Panc1 (cell line): Measurements from ENCODE around the gene LRRC74B. TPM values are rescaled to one million over a fixed set of nuclear protein-coding genes. Genes with fewer than 3 reads are reported as not detected.

Experiments used
- ATAC-seq: fragments of 200-7000 bp; cut with Tn5 transposase; 2 replicates; pipeline ENCODE4 v1.9.1; 2020; ENCODE audit warnings: mild to moderate bottlenecking, moderate library complexity
- BruUV-seq: library from RNA; stranded (reverse); fragments of 400-500 nt; replicated peaks from 2 replicates; lab custom pipeline; 2021; lab: Mats Ljungman, UMichigan
- CTCF ChIA-PET: fragments of 300-600 bp; sonication (Branson Sonifier 250); formaldehyde crosslinking; loops from one replicate; lab custom pipeline; 2022; ENCODE audit warnings: antibody characterized with exemption; lab: Charles Lee
- POLR2A ChIA-PET: fragments of 300-600 bp; sonication (Branson Sonifier 250); formaldehyde crosslinking; loops from one replicate; lab custom pipeline; 2022; ENCODE audit warnings: antibody characterized with exemption; lab: Charles Lee
- DNase-seq: peaks from one replicate; pipeline ENCODE4 v3.0.0-alpha.2; 2010; ENCODE audit warnings: low read depth, low spot score
- H3K27ac ChIP-seq: 2 replicates; pipeline ENCODE4 v1.5.1; 2011; ENCODE audit warnings: mild to moderate bottlenecking, low read length, inconsistent platforms
- H3K27me3 ChIP-seq: fragments of 200-500 bp; sonication (Bioruptor generic); 2 replicates; pipeline ENCODE4 v1.6.0; 2014; ENCODE audit warnings: low read length, inconsistent platforms; ENCODE audit not compliant: control insufficient read depth, insufficient read depth
- H3K36me3 ChIP-seq: fragments of 200-500 bp; sonication (Bioruptor generic); 2 replicates; pipeline ENCODE4 v1.5.1; 2014; ENCODE audit warnings: inconsistent platforms, mild to moderate bottlenecking, low read length, moderate library complexity; ENCODE audit not compliant: control insufficient read depth, insufficient read depth
- H3K4me1 ChIP-seq: 2 replicates; pipeline ENCODE4 v1.5.1; 2011; ENCODE audit warnings: inconsistent platforms, mild to moderate bottlenecking, low read length, moderate library complexity; ENCODE audit not compliant: control insufficient read depth, insufficient read depth
- H3K4me3 ChIP-seq, 2 experiments: 2 replicates each; pipeline ENCODE4 v1.5.1; 2011 to 2012; ENCODE audit warnings: low read depth in 2 of 2, low read length in 2 of 2, mild to moderate bottlenecking in 2 of 2, inconsistent platforms in 1 of 2, moderate library complexity in 1 of 2
- H3K9me3 ChIP-seq: fragments of 200-500 bp; sonication (Bioruptor generic); 2 replicates; pipeline ENCODE4 v1.5.1; 2014; ENCODE audit warnings: low read depth, mild to moderate bottlenecking, inconsistent platforms, low read length, moderate library complexity; ENCODE audit not compliant: control insufficient read depth, insufficient read depth
- POLR2AphosphoS5 ChIP-seq: IDR thresholded peaks from 2 replicates; pipeline ENCODE4 v1.6.1; 2012; ENCODE audit warnings: mild to moderate bottlenecking, low read depth, low read length, moderate library complexity
- SIN3A ChIP-seq: IDR thresholded peaks from 2 replicates; pipeline ENCODE4 v1.6.1; 2012; ENCODE audit warnings: low read depth, mild to moderate bottlenecking, low read length, moderate library complexity, borderline replicate concordance; ENCODE audit not compliant: insufficient read depth
- TCF7L2 ChIP-seq: IDR thresholded peaks from 2 replicates; pipeline ENCODE4 v1.6.1; 2011; ENCODE audit warnings: mild to moderate bottlenecking, low read depth, low read length, inconsistent platforms
- in situ Hi-C: cut with HindIII; loops from 2 replicates; pipeline ENCODE4 v1.10.0; 2016; ENCODE audit warnings: low sequenced_read_pairs, low pct_unique_long_range_greater_than_20kb
- intact Hi-C: fragments of 100-400 bp; cut with micrococcal nuclease; formaldehyde crosslinking; loops from one replicate; pipeline ENCODE4 v1.10.0; 2022; ENCODE audit not compliant: unreplicated experiment
- total RNA-seq: library from RNA; stranded (reverse); gene quantifications from one replicate; pipeline ENCODE4 v1.2.1, GENCODE V29; 2021; ENCODE audit not compliant: unreplicated experiment
- TF ChIP-seq, protein P1 (sequence below), 2 experiments: IDR thresholded peaks; 2 replicates each; pipeline ENCODE4 v1.6.1; 2011 to 2012; ENCODE audit warnings: low read depth in 2 of 2, control low read depth in 1 of 2, low read length in 1 of 2, mild to moderate bottlenecking in 1 of 2, moderate library complexity in 1 of 2; ENCODE audit not compliant: insufficient read depth in 1 of 2
- TF ChIP-seq, protein P2 (sequence below): fragments of 450-650 bp; IDR thresholded peaks from 2 replicates; pipeline ENCODE4 v1.5.1; 2017; ENCODE audit warnings: mild to moderate bottlenecking

The LRRC74B gene
- total RNA-seq, 1 experiment from 2014 or later: not detected

DNA sequence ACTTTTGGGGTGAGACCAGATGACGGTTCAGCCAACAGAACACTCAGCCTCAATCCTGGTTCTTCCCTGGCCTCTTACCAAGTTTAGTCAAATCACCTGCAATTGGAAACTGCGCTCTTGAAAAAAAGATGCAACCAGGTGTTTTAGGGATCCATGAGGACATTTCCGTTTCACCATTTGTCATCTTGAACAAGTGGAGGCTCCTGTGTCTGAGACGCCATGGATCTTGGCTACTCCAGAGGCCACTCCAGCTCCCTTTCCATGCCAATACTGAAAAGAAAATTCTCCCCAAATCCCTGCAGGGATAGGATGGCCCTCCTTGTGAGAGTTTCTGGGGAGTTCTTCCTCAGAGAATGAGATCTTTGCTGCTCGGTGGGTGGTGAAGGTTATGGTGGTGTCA, 27.7 kb downstream of the LRRC74B start:
- TF ChIP-seq, protein P1, sequence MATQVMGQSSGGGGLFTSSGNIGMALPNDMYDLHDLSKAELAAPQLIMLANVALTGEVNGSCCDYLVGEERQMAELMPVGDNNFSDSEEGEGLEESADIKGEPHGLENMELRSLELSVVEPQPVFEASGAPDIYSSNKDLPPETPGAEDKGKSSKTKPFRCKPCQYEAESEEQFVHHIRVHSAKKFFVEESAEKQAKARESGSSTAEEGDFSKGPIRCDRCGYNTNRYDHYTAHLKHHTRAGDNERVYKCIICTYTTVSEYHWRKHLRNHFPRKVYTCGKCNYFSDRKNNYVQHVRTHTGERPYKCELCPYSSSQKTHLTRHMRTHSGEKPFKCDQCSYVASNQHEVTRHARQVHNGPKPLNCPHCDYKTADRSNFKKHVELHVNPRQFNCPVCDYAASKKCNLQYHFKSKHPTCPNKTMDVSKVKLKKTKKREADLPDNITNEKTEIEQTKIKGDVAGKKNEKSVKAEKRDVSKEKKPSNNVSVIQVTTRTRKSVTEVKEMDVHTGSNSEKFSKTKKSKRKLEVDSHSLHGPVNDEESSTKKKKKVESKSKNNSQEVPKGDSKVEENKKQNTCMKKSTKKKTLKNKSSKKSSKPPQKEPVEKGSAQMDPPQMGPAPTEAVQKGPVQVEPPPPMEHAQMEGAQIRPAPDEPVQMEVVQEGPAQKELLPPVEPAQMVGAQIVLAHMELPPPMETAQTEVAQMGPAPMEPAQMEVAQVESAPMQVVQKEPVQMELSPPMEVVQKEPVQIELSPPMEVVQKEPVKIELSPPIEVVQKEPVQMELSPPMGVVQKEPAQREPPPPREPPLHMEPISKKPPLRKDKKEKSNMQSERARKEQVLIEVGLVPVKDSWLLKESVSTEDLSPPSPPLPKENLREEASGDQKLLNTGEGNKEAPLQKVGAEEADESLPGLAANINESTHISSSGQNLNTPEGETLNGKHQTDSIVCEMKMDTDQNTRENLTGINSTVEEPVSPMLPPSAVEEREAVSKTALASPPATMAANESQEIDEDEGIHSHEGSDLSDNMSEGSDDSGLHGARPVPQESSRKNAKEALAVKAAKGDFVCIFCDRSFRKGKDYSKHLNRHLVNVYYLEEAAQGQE (IDR thresholded peaks at IDR 0.05; ENCODE audit: insufficient read depth in 1 of 2, low read depth in 2 of 2, low read length in 1 of 2): no peak
- no peak for TF ChIP-seq POLR2AphosphoS5
- TF ChIP-seq SIN3A: no peak
- no peak for TF ChIP-seq TCF7L2
- TF ChIP-seq, protein P2, sequence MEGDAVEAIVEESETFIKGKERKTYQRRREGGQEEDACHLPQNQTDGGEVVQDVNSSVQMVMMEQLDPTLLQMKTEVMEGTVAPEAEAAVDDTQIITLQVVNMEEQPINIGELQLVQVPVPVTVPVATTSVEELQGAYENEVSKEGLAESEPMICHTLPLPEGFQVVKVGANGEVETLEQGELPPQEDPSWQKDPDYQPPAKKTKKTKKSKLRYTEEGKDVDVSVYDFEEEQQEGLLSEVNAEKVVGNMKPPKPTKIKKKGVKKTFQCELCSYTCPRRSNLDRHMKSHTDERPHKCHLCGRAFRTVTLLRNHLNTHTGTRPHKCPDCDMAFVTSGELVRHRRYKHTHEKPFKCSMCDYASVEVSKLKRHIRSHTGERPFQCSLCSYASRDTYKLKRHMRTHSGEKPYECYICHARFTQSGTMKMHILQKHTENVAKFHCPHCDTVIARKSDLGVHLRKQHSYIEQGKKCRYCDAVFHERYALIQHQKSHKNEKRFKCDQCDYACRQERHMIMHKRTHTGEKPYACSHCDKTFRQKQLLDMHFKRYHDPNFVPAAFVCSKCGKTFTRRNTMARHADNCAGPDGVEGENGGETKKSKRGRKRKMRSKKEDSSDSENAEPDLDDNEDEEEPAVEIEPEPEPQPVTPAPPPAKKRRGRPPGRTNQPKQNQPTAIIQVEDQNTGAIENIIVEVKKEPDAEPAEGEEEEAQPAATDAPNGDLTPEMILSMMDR: no peak
- ATAC-seq: no peak
- CTCF ChIA-PET: no interaction called here

DNA sequence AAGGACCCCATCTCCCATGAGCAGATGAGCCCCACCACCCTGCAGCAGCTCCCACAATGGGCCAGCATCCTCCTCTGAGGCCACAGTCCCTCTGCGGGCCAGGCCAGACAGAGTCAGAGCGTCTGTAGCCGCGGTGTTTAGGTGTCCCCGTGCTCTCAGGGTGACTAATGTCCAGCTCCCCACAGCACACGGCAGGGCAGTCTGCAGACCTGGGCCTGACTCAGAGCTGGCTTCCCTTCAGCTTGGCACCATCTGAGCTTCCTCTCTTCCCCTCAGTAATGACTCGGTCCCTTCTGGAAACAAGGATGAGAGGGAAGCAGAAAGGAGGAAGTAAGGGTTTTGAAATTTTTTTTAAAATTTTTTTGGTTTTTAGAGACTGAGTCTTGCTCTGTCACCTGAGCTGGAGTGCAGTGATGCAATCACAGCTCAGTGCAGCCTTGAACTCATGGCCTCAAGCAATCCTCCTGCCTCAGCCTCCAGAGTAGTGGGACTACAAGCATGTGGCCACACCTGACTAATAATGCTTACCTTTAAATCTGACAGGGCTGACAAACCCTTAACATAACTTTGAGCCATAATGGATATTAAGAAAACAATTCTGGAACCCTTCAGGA, 28.5 kb downstream of the LRRC74B start:
- ChIA-PET CTCF (no interaction called here), POLR2A (no interaction called here)
- in situ Hi-C loops (no loop called here), intact Hi-C loops (no loop called here)
- Histone ChIP-seq H3K4me1 (no peaks in the 10 kb centered on the region), H3K9me3 (no peaks in the 10 kb centered on the region), H3K27me3 (no peaks in the 10 kb centered on the region), H3K4me3 (no peak overlapping the region), H3K36me3 (no peaks in the 10 kb centered on the region), H3K27ac (no peak overlapping the region)
- BruUV-seq: no TSS peak
- ATAC-seq (peak; percentile 87), DNase-seq (peak; percentile 32)
- TF ChIP-seq, protein P2: no peak
- no peak for TF ChIP-seq POLR2AphosphoS5
- TF ChIP-seq, protein P1 (IDR thresholded peaks at IDR 0.05; ENCODE audit: insufficient read depth in 1 of 2, low read depth in 2 of 2, low read length in 1 of 2): no peak
- TF ChIP-seq SIN3A: no peak
- TF ChIP-seq TCF7L2: no peak

More for the DNA sequence above, 27.7 kb downstream of the LRRC74B start:
- Histone ChIP-seq H3K36me3 (no peaks in the 10 kb centered on the region), H3K4me3 (no peak overlapping the region), H3K9me3 (no peaks in the 10 kb centered on the region), H3K4me1 (no peaks in the 10 kb centered on the region), H3K27me3 (no peaks in the 10 kb centered on the region), H3K27ac (no peak overlapping the region)
- no peak for DNase-seq
- POLR2A ChIA-PET: no interaction called here
- in situ Hi-C loops (no loop called here), intact Hi-C loops (no loop called here)
- BruUV-seq: no TSS peak
